ENCODE results near the gene SLC8A2.

DNA sequence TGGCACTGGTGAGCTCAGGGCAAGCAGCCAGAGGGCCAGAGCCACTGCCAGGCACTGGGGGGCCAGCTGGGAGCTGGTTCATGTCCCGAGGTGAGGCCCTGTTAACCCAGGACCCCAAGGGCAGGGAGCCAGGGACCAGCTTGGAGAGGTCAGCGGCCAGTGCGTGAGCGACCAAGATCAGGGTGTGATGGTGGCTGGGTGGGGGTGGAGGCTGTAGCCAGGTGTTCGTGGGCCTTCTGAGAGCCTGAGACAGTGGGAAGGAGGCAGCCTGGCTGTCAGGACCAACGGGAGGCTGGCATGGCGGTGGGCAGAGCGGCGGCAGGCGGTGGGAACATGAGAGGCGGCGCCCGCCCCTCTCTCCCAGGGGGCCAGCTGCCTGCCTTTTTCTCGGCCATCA lies 20.4 kb upstream of the SLC8A2 start:
- no peak for TF ChIP-seq POLR2A (IDR thresholded peaks at IDR 0.05)
- TF ChIP-seq, protein P1, sequence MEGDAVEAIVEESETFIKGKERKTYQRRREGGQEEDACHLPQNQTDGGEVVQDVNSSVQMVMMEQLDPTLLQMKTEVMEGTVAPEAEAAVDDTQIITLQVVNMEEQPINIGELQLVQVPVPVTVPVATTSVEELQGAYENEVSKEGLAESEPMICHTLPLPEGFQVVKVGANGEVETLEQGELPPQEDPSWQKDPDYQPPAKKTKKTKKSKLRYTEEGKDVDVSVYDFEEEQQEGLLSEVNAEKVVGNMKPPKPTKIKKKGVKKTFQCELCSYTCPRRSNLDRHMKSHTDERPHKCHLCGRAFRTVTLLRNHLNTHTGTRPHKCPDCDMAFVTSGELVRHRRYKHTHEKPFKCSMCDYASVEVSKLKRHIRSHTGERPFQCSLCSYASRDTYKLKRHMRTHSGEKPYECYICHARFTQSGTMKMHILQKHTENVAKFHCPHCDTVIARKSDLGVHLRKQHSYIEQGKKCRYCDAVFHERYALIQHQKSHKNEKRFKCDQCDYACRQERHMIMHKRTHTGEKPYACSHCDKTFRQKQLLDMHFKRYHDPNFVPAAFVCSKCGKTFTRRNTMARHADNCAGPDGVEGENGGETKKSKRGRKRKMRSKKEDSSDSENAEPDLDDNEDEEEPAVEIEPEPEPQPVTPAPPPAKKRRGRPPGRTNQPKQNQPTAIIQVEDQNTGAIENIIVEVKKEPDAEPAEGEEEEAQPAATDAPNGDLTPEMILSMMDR (IDR thresholded peaks at IDR 0.05): no peak
- no peak for TF ChIP-seq EP300 (IDR thresholded peaks at IDR 0.05)

All from ovary (tissue), 3 donors.